Activated T-helper 1 cell treated with anti-CD3 and anti-CD28 coated beads, Interleukin-12 subunit alpha, Interleukin-12 subunit beta, Interleukin-2, Interleukin-4 antibody, amounts not matched to agents 30 ng/mL and 10 ng/mL and 1 ng/mL, durations not matched to agents 14 hours and 24 hours and 36 hours (primary cell): ENCODE data around the gene NHP2. TPM values are rescaled to one million over a fixed set of nuclear protein-coding genes. Genes with fewer than 3 reads are reported as not detected.
A peak's percentile ranks its signal among the peaks of the same experiment; 100 is the strongest.

Experiments
- DNase-seq: peaks from one replicate; pipeline ENCODE4 v3.0.0; 2021; ENCODE audit warnings: low spot score
- H3K27ac Mint-ChIP-seq: one replicate; pipeline ENCODE4 v1.8.0; 2021; ENCODE audit warnings: mild to moderate bottlenecking, mixed read lengths
- H3K27me3 Mint-ChIP-seq: one replicate; pipeline ENCODE4 v1.8.0; 2022; ENCODE audit warnings: mild to moderate bottlenecking, moderate library complexity, mixed read lengths; ENCODE audit not compliant: insufficient read depth
- H3K36me3 Mint-ChIP-seq: one replicate; pipeline ENCODE4 v1.8.0; 2021; ENCODE audit warnings: low read depth, mixed read lengths
- H3K4me1 Mint-ChIP-seq: one replicate; pipeline ENCODE4 v1.8.0; 2021; ENCODE audit warnings: low read depth, mixed read lengths
- H3K4me3 Mint-ChIP-seq: one replicate; pipeline ENCODE4 v1.8.0; 2021; ENCODE audit warnings: mild to moderate bottlenecking, moderate library complexity, mixed read lengths
- H3K9me3 Mint-ChIP-seq: one replicate; pipeline ENCODE4 v1.8.0; 2021; ENCODE audit warnings: mixed read lengths
- intact Hi-C: fragments of 100-400 bp; cut with micrococcal nuclease; formaldehyde crosslinking; loops from one replicate; pipeline ENCODE4 v1.15.1; 2024
- total RNA-seq: library from RNA; stranded (reverse); gene quantifications from 2 replicates; pipeline ENCODE4 v1.2.3, GENCODE V29; 2022

The NHP2 gene
- total RNA-seq, 1 donor from 2014 or later: 265 TPM

DNA sequence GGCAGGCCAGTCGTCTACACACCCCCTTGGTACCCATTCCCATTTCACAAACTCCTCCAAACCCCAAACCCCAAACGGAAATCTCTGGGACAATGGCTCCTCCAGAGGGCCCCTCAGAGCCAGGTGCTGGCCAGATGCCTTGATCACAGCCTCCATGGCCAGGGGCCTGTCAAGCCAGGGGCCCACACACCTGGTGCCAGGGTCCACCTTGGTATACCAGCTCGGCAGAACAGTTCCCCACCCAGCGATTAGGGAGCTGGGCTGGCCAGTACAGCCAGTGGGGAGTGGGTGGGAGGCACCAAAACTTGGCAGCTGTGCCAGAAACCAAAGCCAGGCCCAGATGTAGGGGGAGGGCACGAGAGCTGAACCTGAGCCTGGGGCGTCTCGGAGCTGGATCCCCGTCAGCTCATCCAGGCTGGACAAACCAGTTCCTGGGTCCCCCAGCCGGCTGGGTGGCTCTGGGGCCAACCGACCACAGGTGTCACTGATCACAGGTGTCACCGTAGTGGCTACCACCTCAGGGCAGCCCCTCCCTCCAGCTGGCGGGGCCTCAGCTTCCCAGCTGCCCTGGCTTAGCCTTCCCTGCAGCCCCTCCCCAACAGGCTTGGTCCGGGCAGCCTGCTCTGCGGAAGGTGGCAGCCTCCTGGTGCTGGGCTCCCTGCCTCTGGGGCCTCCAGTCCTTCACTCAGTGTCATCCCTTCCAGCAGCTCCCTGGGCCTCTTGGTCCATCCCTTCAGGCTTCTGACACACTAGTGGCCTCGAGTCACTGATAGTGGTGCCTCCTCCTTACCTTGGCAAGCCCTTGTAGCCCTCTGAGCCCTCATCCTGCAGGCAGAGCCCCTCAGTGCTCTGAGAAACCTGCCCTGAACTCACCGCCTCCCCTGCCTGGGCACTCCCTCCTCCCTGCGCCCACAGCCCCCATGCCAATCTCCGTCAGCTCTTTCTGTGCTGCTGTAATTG is 29.4 kb downstream of the NHP2 start:
- intact Hi-C loops: no loop called here

DNA sequence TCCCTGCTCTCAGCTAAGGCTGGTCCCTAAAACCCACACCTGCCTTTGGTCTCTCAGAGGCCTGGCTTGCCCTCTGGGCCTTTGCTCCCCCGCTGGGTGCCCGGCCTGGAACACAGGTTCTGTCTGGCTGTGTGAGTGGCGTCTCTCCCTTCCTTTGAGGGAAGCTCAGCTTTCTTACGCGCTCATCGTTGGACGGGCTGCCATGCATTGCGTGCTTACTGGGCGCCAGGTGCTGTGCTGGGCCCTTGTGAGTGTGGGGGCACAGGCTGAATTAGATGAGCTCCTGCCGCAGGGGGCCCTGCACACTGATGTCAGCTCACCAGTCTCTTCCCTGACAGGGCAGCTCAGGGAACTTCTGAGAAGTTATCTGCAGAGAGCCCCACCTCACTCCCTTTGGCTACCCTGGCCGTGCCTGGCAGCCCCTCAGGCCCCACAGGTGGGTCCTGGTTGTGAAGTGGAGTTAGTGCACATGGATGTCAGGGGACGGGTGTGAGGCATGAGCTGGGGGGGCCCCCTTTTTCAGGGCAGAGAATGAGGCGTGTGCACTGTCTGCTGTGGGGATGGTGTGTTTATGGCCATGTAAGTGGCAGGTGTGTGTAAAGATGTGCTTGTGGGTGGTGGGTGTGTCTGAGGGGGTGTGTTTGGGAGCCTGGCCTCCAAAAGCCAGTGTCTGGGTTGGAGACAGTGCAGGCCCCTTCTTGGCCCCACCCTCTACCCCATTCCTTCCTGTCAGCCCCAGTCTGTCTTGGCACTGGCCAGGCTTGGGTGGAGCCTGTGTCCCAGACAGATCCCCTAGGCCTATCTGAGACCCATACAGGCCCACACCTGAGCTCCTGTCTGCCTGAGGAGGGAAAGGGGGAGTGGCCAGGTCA is 30.4 kb downstream of the NHP2 start:
- Mint-ChIP-seq H3K27me3 (peaks cover 2% of the 10 kb centered on the region), H3K9me3 (no peaks in the 10 kb centered on the region), H3K4me3 (no peak overlapping the region), H3K4me1 (no peaks in the 10 kb centered on the region), H3K36me3 (no peaks in the 10 kb centered on the region), H3K27ac (no peak overlapping the region)
- intact Hi-C loops: no loop called here
- no peak for DNase-seq

More for the DNA sequence above, 29.4 kb downstream of the NHP2 start:
- H3K4me1 Mint-ChIP-seq: no peaks in the 10 kb centered on the region
- H3K36me3 Mint-ChIP-seq: no peaks in the 10 kb centered on the region
- H3K4me3 Mint-ChIP-seq: no peak overlapping the region
- DNase-seq: no peak
- no peak overlapping the region for H3K27ac Mint-ChIP-seq
- no peaks in the 10 kb centered on the region for H3K9me3 Mint-ChIP-seq
- peaks cover 3% of the 10 kb centered on the region for H3K27me3 Mint-ChIP-seq

GRCh38 chr5:178122346-178122745 is 31.3 kb downstream of the NHP2 start:
- Mint-ChIP-seq H3K4me3 (no peak overlapping the region), H3K27ac (no peak overlapping the region), H3K36me3 (no peaks in the 10 kb centered on the region), H3K27me3 (peaks cover 2% of the 10 kb centered on the region), H3K4me1 (no peaks in the 10 kb centered on the region), H3K9me3 (no peaks in the 10 kb centered on the region)
- no peak for DNase-seq
- intact Hi-C loops: no loop called here

- Mint-ChIP-seq H3K4me3 (no peak overlapping the region), H3K9me3 (no peaks in the 10 kb centered on the region), H3K27ac (no peak overlapping the region), H3K36me3 (no peaks in the 10 kb centered on the region), H3K27me3 (peaks cover 5% of the 10 kb centered on the region), H3K4me1 (peaks cover 6% of the 10 kb centered on the region)
- no peak for DNase-seq
- intact Hi-C loops: loop anchor here (1.0 to 2.0 kb wide), 3 partner anchors 9 to 43 kb away; no protein-coding TSS in a partner anchor
Measured at GRCh38 chr5:178121391-178122276, 32.1 kb downstream of the NHP2 start.

DNA sequence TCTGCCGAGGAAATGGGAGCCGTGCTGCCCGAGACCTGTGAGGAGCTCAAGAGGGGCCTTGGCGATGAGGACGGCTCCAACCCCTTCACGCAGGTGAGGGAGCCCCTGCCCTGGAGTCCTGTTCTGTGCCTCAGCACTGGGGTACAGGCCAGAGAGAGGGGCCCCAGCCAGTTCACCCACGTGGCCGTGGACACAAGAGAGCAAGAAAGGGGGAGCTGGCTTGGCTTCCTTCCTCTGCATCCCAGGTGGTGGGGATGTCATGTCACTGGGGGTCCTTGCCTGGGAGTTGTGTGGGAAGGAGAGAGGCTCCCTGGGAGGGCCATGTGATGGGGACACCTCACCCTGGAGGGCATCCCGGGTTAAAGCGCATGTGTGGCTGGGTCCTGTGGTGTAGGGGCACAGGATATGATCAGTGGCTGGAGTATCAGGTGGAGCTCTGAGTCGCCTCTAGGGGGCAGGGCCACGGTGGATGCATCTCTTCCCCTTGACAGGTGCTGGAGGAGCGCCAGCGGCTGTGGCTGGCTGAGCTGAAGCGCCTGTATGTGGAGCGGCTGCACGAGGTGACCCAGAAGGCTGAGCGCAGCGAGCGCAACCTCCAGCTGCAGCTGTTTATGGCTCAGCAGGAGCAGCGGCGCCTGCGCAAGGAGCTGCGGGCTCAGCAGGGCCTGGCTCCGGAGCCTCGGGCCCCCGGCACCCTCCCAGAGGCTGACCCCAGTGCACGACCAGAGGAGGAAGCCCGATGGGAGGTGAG is 32.9 kb downstream of the NHP2 start:
- Mint-ChIP-seq H3K27ac (no peak overlapping the region), H3K4me1 (peaks cover 14% of the 10 kb centered on the region), H3K4me3 (no peak overlapping the region), H3K9me3 (no peaks in the 10 kb centered on the region), H3K27me3 (peaks cover 12% of the 10 kb centered on the region), H3K36me3 (no peaks in the 10 kb centered on the region)
- peak; percentile 75 for DNase-seq
- intact Hi-C loops: loop anchor here (1.0 to 2.0 kb wide), 3 partner anchors 10 to 44 kb away; no protein-coding TSS in a partner anchor

DNA sequence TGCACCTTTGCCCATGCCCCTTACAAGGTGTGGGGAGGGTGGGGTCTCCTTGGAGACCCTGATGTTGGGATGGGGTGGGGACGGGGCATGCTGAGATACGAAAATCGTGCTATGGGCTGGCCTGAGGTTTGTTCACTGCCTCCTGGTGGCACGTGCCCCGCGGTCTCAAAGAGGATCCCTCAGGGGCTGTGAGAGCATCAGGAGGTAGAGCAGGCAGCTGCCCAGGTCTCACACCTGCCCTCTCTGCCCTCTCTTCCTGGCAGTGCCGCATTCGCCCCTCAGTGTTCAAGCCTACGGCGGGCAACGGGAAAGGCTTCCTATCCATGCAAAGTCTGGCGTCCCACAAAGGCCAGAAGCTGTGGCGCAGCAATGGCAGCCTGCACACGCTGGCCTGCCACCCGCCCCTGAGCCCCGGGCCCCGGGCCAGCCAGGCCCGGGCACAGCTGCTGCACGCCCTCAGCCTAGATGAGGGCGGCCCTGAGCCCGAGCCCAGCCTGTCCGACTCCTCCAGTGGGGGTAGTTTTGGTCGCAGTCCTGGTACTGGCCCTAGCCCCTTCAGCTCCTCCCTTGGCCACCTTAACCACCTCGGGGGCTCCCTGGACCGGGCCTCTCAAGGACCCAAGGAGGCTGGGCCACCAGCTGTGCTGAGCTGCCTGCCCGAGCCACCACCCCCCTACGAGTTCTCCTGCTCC is 33.6 kb downstream of the NHP2 start:
- DNase-seq: no peak
- H3K36me3 Mint-ChIP-seq: no peaks in the 10 kb centered on the region
- H3K4me1 Mint-ChIP-seq: peaks cover 22% of the 10 kb centered on the region
- H3K9me3 Mint-ChIP-seq: no peaks in the 10 kb centered on the region
- peaks cover 16% of the 10 kb centered on the region for H3K27me3 Mint-ChIP-seq
- H3K27ac Mint-ChIP-seq: no peak overlapping the region
- intact Hi-C loops: loop anchor here (2.0 kb wide), 1 partner anchor 27 kb away; no protein-coding TSS in a partner anchor
- no peak overlapping the region for H3K4me3 Mint-ChIP-seq

DNA sequence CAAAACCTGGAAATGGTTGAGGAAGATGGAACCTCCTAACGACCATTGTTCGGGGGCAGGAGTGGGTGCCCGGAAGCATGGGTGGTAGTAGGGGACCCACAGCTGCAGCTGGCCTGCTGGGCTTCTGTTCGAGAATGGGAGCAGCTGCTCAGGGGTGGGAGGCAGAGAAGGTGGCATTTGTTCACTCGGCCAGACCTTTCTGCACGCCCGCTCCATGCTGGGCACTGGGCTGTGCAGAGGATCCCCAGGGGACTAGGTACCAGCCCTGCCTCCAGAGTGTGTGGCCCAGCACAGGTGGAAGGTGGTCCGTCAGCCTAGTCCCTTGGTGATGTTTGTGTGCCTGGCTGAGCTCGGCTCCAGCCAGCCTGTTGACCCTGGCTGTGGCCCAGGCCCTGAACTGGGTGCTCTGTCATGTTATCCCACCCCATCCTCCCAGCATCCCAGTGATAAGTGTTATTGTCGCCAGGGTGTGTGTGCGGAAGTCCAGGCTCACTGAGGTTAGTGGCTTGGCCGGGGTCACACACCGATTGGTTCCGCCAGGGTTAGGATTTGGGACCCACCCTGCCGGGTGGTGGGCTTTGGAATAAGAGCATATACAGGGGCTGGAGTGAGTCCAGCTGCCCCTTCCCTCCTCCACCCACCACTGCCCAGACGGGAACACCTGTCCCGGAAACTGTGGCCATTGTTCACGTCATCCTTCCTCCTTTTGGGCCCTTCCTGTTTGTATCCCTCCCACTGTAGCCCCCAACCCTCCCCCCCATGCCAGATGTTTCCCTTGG is 35.6 kb downstream of the NHP2 start:
- intact Hi-C loops: no loop called here
- H3K27me3 Mint-ChIP-seq: peaks cover 24% of the 10 kb centered on the region
- no peak for DNase-seq
- H3K36me3 Mint-ChIP-seq: no peaks in the 10 kb centered on the region
- H3K27ac Mint-ChIP-seq: no peak overlapping the region
- peaks cover 32% of the 10 kb centered on the region for H3K4me1 Mint-ChIP-seq
- H3K4me3 Mint-ChIP-seq: no peak overlapping the region
- H3K9me3 Mint-ChIP-seq: no peaks in the 10 kb centered on the region

GRCh38 chr5:178116143-178116885 is 37.4 kb downstream of the NHP2 start:
- no peaks in the 10 kb centered on the region for H3K36me3 Mint-ChIP-seq
- peak; percentile 54 for DNase-seq
- H3K4me1 Mint-ChIP-seq: peaks cover 37% of the 10 kb centered on the region
- peaks cover 5% of the 10 kb centered on the region for H3K9me3 Mint-ChIP-seq
- intact Hi-C loops: loop anchor here (1.0 kb wide), 1 partner anchor 15 kb away; the partner anchor contains the start of gene RMND5B
- peaks cover 30% of the 10 kb centered on the region for H3K27me3 Mint-ChIP-seq
- peak overlapping the region; percentile 71 for H3K27ac Mint-ChIP-seq
- H3K4me3 Mint-ChIP-seq: peak overlapping the region; percentile 72

- Mint-ChIP-seq H3K4me3 (peak overlapping the region; percentile 27), H3K4me1 (peaks cover 37% of the 10 kb centered on the region), H3K27me3 (peaks cover 33% of the 10 kb centered on the region), H3K9me3 (peaks cover 5% of the 10 kb centered on the region), H3K36me3 (no peaks in the 10 kb centered on the region), H3K27ac (no peak overlapping the region)
- intact Hi-C loops: loop anchor here (1.0 kb wide), 1 partner anchor 16 kb away; the partner anchor contains the start of gene RMND5B
- DNase-seq: no peak
Measured at GRCh38 chr5:178115814-178116142, 37.9 kb downstream of the NHP2 start.

- Mint-ChIP-seq H3K27ac (no peak overlapping the region), H3K27me3 (peaks cover 38% of the 10 kb centered on the region), H3K4me3 (peak overlapping the region; percentile 89), H3K4me1 (peaks cover 37% of the 10 kb centered on the region), H3K36me3 (no peaks in the 10 kb centered on the region), H3K9me3 (peaks cover 5% of the 10 kb centered on the region)
- no peak for DNase-seq
- intact Hi-C loops: no loop called here
Measured at GRCh38 chr5:178115136-178115813, 38.4 kb downstream of the NHP2 start.
